GM21723 (cell line): ENCODE results near the gene FAM180B.
"Not testable (repeated sequence)": the region's sequence is repeated elsewhere in the genome, so short reads cannot be mapped to it uniquely, and the experiment has no call there.

Experiments used
- ATAC-seq: cut with Tn5 transposase; IDR thresholded peaks from one replicate; pipeline ENCODE4 v1.9.1; 2021; ENCODE audit warnings: mild to moderate bottlenecking, moderate library complexity; ENCODE audit not compliant: unreplicated experiment

The FAM180B gene

GRCh38 chr11:47593934-47594855 lies 7.7 kb downstream of the FAM180B start, which contains the start of gene C1QTNF4:
C1QTNF4 (minus strand) TSS chr11:47594411; CDS start chr11:47590810, 3,601 bp downstream.
- ATAC-seq: no peak

- ATAC-seq: no peak
Observed at GRCh38 chr11:47595029-47595428, 8.6 kb downstream of the FAM180B start.

GRCh38 chr11:47595967-47596366 lies 9.5 kb downstream of the FAM180B start:
- no peak for ATAC-seq

- no peak for ATAC-seq
Observed at GRCh38 chr11:47599902-47600301, 13.4 kb downstream of the FAM180B start.

GRCh38 chr11:47603295-47603694 lies 16.8 kb downstream of the FAM180B start:
- ATAC-seq: no peak

GRCh38 chr11:47605921-47606320 lies 19.4 kb downstream of the FAM180B start:
- ATAC-seq: no peak

GRCh38 chr11:47606731-47607130 lies 20.3 kb downstream of the FAM180B start:
- no peak for ATAC-seq

- no peak for ATAC-seq
Observed at GRCh38 chr11:47607380-47607779, 20.9 kb downstream of the FAM180B start.

- ATAC-seq: no peak
Observed at GRCh38 chr11:47609675-47610074, 23.2 kb downstream of the FAM180B start.

GRCh38 chr11:47611348-47611794 lies 24.9 kb downstream of the FAM180B start:
- ATAC-seq: peak; percentile 85

- ATAC-seq: no peak
Observed at GRCh38 chr11:47615249-47615648, 28.8 kb downstream of the FAM180B start.

GRCh38 chr11:47616726-47617416 lies 30.4 kb downstream of the FAM180B start:
- ATAC-seq: no peak

GRCh38 chr11:47617417-47617809 lies 30.9 kb downstream of the FAM180B start:
- ATAC-seq: no peak

- no peak for ATAC-seq
Observed at GRCh38 chr11:47620836-47621378, 34.4 kb downstream of the FAM180B start.

- no peak for ATAC-seq
Observed at GRCh38 chr11:47626234-47626633, 39.8 kb downstream of the FAM180B start.

- no peak for ATAC-seq
Observed at GRCh38 chr11:47628026-47628425, 41.5 kb downstream of the FAM180B start.

- no peak for ATAC-seq
Observed at GRCh38 chr11:47631473-47631872, 45.0 kb downstream of the FAM180B start.

GRCh38 chr11:47636331-47636730 lies 49.9 kb downstream of the FAM180B start:
- ATAC-seq: not testable (repeated sequence)
